Fibroblast of pulmonary artery (primary cell): ENCODE results near the gene ZNF446.
"Not testable (repeated sequence)": the region's sequence is repeated elsewhere in the genome, so short reads cannot be mapped to it uniquely, and the experiment has no call there.

Experiments
- DNase-seq: peaks from one replicate; pipeline ENCODE4 v3.0.0-alpha.2; 2010; ENCODE audit warnings: low read depth
- H3K4me3 ChIP-seq: replicated peaks from 2 replicates; pipeline ENCODE4 v1.5.1; 2011; ENCODE audit warnings: low read depth, mild to moderate bottlenecking, control low read depth, low read length, moderate library complexity
- CTCF ChIP-seq: IDR thresholded peaks from 2 replicates; pipeline ENCODE4 v1.5.1; 2011; ENCODE audit warnings: mild to moderate bottlenecking, control low read depth, low read length, inconsistent platforms; ENCODE audit errors: missing control alignments

The ZNF446 gene

GRCh38 chr19:58491393-58491792, 15.2 kb downstream of the ZNF446 start:
- no peak overlapping the region for H3K4me3 ChIP-seq
- TF ChIP-seq CTCF: no peak
- DNase-seq: no peak

- DNase-seq: no peak
- H3K4me3 ChIP-seq: no peak overlapping the region
- no peak for TF ChIP-seq CTCF
Observed at GRCh38 chr19:58492265-58492664, 16.1 kb downstream of the ZNF446 start.

- TF ChIP-seq CTCF: no peak
- no peak for DNase-seq
- H3K4me3 ChIP-seq: no peak overlapping the region
Observed at GRCh38 chr19:58497634-58498170, 21.6 kb downstream of the ZNF446 start.

- TF ChIP-seq CTCF: no peak
- peak overlapping the region; percentile 75 for H3K4me3 ChIP-seq
- DNase-seq: no peak
Observed at GRCh38 chr19:58498316-58499020, 22.3 kb downstream of the ZNF446 start.

- peak; percentile 99 for DNase-seq
- peak; percentile 47 for TF ChIP-seq CTCF
- peak overlapping the region; percentile 75 for H3K4me3 ChIP-seq
Observed at GRCh38 chr19:58499021-58499927, 23.1 kb downstream of the ZNF446 start.

- peak overlapping the region; percentile 75 for H3K4me3 ChIP-seq
- no peak for DNase-seq
- TF ChIP-seq CTCF: no peak
Observed at GRCh38 chr19:58500242-58500641, 24.1 kb downstream of the ZNF446 start.

- not testable (repeated sequence) for DNase-seq, H3K4me3 ChIP-seq
Observed at GRCh38 chr19:58507602-58508223, 31.6 kb downstream of the ZNF446 start.
